HPDE6-E6E7 (cell line): ENCODE results near the gene FCHO1.

Experiments used
- DNase-seq: peaks from one replicate; pipeline ENCODE4 v3.0.0; 2011; ENCODE audit warnings: missing footprints; ENCODE audit errors: extremely low spot score

FCHO1 gene

GRCh38 chr19:17831419-17831888, 80.2 kb downstream of the FCHO1 start:
- DNase-seq: no peak

- no peak for DNase-seq
Measured at GRCh38 chr19:17832443-17833208, 81.3 kb downstream of the FCHO1 start.

- DNase-seq: no peak
Measured at GRCh38 chr19:17834350-17835181, 83.3 kb downstream of the FCHO1 start.

- DNase-seq: no peak
Measured at GRCh38 chr19:17835182-17836006, 84.1 kb downstream of the FCHO1 start.

GRCh38 chr19:17836530-17836929, 85.3 kb downstream of the FCHO1 start:
- no peak for DNase-seq

- DNase-seq: no peak
Measured at GRCh38 chr19:17837972-17838371, 86.7 kb downstream of the FCHO1 start.
